GM12873 (cell line): ENCODE measurements around the gene RPS6KA5.

Source experiments
- TF ChIP-seq, protein P1 (sequence below): IDR thresholded peaks from 2 replicates; pipeline ENCODE4 v1.5.1; 2012; ENCODE audit warnings: low read depth, mild to moderate bottlenecking, moderate library complexity, low read length, control low read depth; ENCODE audit not compliant: insufficient read depth; ENCODE audit errors: missing control alignments

RPS6KA5 gene

DNA sequence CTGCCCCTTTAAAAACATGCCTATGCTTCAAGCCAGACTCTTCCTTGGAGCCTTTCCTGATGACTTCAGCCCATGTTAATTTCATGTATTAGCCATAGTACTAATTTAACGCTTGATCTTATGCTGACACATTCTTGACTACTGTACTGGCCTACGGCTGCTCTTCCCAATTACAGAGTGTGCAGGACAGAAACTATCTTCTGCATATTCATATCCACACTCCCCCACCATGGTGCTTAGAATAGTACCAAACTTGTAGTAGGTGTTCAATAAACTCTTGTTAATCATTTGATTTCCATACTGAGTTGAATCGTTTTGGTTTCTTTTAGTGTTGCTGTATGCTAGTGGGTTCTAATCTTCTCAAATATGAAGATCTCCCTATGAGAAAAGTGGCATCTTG lies 31.6 kb upstream of the RPS6KA5 start:
- TF ChIP-seq, protein P1, sequence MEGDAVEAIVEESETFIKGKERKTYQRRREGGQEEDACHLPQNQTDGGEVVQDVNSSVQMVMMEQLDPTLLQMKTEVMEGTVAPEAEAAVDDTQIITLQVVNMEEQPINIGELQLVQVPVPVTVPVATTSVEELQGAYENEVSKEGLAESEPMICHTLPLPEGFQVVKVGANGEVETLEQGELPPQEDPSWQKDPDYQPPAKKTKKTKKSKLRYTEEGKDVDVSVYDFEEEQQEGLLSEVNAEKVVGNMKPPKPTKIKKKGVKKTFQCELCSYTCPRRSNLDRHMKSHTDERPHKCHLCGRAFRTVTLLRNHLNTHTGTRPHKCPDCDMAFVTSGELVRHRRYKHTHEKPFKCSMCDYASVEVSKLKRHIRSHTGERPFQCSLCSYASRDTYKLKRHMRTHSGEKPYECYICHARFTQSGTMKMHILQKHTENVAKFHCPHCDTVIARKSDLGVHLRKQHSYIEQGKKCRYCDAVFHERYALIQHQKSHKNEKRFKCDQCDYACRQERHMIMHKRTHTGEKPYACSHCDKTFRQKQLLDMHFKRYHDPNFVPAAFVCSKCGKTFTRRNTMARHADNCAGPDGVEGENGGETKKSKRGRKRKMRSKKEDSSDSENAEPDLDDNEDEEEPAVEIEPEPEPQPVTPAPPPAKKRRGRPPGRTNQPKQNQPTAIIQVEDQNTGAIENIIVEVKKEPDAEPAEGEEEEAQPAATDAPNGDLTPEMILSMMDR = no peak

DNA sequence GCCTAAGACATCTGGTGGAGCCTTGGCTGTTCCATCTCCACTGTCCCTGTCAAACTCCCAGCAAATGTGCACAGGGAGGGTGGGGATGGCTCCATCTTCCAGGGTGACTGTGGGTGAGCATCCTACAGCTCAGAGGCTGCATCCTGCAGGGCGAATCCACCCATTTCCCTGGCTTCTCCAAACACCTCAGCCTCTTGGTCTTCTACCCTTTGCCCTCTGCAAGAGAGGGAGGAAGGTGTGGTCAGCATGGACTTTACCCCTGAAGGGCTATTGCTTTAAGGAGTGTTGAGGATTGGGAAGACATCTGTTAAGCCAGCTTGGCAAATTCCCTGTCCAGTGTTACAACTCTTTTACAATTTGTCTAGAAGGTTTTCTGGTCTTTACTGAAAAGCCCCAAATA lies 30.3 kb upstream of the RPS6KA5 start:
- TF ChIP-seq, protein P1 = no peak

DNA sequence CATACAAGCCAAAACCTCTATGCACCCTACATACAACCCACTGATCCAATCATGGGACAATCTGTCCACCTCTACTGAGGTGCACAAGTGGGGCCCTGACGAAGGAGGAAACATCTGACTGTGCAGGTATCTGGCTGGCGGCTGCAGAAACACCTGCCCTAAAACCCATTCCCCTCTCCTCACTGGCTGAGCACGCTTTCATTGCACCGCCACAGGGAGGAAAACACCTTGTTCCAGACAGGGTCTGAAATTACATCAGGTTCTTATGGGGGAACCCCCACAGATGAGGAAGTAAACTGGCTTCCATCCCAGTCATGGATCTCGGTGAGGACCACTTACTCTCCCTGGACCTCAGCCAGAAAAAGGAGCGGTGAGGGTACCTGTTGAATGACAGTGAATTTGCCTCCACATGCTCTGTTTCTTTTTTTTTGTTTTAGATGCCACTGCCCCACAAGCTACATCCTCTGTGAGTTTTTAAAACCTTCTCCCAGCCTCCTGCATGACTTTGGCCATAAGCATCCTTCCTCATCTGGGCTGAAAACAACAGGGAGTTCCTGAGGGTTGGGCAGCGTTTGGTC lies 29.6 kb upstream of the RPS6KA5 start:
- TF ChIP-seq, protein P1 = no peak

DNA sequence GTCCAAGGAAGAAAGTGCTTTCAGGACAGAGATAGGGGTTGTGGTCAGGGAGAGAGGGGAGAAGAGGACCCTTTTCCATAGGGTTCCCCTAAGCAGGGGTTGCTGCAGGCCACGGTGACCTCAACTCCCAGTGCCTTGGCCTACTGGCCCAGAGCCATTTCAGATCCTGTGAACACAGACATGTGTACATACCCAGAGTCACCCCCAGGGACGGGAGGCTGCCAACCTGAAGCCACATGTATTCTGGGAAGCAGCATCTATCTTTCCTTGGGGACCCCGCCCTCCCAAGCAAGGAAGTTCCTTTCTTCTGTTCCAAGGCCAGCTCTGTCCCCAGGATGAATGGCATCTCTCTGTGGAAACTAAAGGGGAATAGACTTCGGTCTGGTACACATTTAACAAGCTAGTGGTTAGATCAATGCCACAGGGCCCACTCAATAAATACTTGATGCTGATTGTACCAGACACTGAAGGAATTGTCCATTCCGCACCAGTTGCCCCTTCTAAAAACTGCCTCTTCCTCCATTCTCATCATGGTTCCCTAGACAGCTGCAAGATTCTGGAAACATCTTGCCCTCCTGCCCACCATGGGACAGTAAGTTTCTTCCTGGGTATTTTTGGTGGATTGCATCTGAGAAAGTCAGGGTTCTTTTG lies 28.3 kb upstream of the RPS6KA5 start:
- TF ChIP-seq, protein P1 = no peak

DNA sequence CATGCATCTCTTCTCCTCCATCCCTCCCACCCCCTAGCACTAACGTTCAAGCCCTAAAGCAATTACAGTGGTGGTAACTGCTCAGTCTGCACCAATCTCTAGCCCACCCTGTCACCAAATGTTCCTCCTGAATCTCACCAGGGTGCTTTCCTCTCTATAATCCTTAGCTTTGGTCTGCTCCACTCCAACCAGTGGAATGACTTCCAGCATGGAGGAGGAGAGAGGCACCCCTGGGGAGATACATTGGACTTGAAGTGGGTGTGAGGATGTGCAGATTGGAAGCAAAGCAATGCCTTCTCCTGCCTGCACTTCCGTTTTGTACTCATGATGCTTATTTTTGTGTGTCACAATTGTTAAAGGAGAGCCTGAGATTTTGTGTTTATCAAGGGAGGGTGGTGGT lies 24.1 kb upstream of the RPS6KA5 start:
- TF ChIP-seq, protein P1 = no peak

DNA sequence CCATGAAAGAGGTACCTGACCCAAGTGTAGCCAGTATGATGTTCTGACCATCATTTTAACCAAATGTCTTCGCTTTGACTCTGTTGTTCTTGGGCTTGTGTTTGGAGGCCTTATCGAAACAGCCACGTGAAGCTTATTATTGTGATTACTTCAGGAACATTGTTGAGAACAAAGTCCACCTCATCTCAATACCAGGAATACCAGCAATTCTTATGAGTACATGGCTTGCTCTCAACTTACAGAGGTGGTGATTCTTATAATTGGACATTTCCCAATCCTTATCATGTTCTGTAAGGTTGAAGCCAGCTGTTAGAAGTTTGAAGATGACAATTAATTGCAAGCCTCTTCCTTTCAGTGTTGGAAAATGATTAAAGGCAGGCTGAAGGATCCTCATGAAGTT lies 21.8 kb upstream of the RPS6KA5 start:
- TF ChIP-seq, protein P1 = no peak

DNA sequence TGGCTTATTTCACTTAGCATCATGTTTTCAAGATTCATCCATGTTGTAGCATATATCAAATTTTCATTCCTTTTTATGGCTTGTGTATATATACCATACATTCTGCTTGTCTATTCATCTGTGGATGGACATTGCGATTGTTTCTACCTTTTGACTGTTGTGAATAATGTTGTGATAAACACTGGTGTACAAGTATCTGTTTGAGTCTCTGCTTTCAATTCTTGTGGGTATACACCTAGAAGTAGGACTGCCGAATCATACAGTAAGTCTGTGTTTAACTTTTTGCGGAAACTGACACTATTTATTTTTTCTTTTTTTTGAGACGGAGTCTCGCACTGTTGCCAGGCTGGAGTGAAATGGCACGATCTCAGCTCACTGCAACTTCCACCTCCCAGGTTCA lies 19.6 kb upstream of the RPS6KA5 start:
- TF ChIP-seq, protein P1 = no peak
